Measurements from ENCODE around the gene MIAT.

DNA sequence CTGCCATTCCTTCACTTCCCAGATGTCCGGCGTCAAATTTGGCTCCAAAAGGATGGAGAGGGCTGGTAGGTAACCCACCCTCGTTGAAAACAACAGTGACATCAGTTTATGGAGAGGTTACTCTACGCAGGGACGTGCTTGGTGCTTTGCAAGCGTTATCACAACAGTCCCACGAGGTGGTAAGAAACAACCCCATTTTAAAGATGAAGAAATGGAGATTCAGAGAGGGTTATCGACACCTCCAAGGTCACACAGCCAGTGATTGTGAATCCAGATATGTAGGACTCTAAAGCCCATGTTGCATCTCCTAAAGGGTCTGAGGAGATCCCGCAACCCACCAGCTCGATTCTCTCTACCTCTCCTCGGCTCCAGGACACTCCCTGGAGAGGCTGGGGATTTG, 773 bp downstream of the MIAT start:
- TF ChIP-seq, protein P1, sequence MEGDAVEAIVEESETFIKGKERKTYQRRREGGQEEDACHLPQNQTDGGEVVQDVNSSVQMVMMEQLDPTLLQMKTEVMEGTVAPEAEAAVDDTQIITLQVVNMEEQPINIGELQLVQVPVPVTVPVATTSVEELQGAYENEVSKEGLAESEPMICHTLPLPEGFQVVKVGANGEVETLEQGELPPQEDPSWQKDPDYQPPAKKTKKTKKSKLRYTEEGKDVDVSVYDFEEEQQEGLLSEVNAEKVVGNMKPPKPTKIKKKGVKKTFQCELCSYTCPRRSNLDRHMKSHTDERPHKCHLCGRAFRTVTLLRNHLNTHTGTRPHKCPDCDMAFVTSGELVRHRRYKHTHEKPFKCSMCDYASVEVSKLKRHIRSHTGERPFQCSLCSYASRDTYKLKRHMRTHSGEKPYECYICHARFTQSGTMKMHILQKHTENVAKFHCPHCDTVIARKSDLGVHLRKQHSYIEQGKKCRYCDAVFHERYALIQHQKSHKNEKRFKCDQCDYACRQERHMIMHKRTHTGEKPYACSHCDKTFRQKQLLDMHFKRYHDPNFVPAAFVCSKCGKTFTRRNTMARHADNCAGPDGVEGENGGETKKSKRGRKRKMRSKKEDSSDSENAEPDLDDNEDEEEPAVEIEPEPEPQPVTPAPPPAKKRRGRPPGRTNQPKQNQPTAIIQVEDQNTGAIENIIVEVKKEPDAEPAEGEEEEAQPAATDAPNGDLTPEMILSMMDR (tag by site-specific recombination; IDR thresholded peaks at IDR 0.05): no peak
- TF ChIP-seq, protein P2, sequence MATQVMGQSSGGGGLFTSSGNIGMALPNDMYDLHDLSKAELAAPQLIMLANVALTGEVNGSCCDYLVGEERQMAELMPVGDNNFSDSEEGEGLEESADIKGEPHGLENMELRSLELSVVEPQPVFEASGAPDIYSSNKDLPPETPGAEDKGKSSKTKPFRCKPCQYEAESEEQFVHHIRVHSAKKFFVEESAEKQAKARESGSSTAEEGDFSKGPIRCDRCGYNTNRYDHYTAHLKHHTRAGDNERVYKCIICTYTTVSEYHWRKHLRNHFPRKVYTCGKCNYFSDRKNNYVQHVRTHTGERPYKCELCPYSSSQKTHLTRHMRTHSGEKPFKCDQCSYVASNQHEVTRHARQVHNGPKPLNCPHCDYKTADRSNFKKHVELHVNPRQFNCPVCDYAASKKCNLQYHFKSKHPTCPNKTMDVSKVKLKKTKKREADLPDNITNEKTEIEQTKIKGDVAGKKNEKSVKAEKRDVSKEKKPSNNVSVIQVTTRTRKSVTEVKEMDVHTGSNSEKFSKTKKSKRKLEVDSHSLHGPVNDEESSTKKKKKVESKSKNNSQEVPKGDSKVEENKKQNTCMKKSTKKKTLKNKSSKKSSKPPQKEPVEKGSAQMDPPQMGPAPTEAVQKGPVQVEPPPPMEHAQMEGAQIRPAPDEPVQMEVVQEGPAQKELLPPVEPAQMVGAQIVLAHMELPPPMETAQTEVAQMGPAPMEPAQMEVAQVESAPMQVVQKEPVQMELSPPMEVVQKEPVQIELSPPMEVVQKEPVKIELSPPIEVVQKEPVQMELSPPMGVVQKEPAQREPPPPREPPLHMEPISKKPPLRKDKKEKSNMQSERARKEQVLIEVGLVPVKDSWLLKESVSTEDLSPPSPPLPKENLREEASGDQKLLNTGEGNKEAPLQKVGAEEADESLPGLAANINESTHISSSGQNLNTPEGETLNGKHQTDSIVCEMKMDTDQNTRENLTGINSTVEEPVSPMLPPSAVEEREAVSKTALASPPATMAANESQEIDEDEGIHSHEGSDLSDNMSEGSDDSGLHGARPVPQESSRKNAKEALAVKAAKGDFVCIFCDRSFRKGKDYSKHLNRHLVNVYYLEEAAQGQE (tag by site-specific recombination; IDR thresholded peaks at IDR 0.05): no peak

Measured in HEK293 (cell line).